IPS-NIHi11 (cell line): ENCODE measurements around the gene TENT4B.
"Not testable (repeated sequence)": the region's sequence is repeated elsewhere in the genome, so short reads cannot be mapped to it uniquely, and the experiment has no call there.

Experiments
- DNase-seq: peaks from one replicate; pipeline ENCODE4 v3.0.0; 2012; ENCODE audit warnings: mixed read lengths, low spot score

The TENT4B gene

GRCh38 chr16:50152807-50153595, at the start of gene TENT4B:
TENT4B (plus strand) TSS chr16:50153306; CDS start chr16:50153622, 316 bp downstream.
- DNase-seq = peak; percentile 98

- no peak for DNase-seq
Measured at GRCh38 chr16:50103764-50104163, 49.3 kb upstream of the TENT4B start.

- no peak for DNase-seq
Measured at GRCh38 chr16:50114357-50115129, 38.6 kb upstream of the TENT4B start.

- no peak for DNase-seq
Measured at GRCh38 chr16:50120711-50121110, 32.4 kb upstream of the TENT4B start.

GRCh38 chr16:50121278-50121677, 31.8 kb upstream of the TENT4B start:
- no peak for DNase-seq

- no peak for DNase-seq
Measured at GRCh38 chr16:50121721-50122445, 31.2 kb upstream of the TENT4B start.

GRCh38 chr16:50123417-50123816, 29.7 kb upstream of the TENT4B start:
- DNase-seq = no peak

GRCh38 chr16:50124769-50125168, 28.3 kb upstream of the TENT4B start:
- no peak for DNase-seq

- DNase-seq = no peak
Measured at GRCh38 chr16:50126183-50126582, 26.9 kb upstream of the TENT4B start.

- DNase-seq = not testable (repeated sequence)
Measured at GRCh38 chr16:50132571-50132970, 20.5 kb upstream of the TENT4B start.

- DNase-seq = no peak
Measured at GRCh38 chr16:50133214-50133613, 19.9 kb upstream of the TENT4B start.

GRCh38 chr16:50136399-50136798, 16.7 kb upstream of the TENT4B start:
- no peak for DNase-seq

- no peak for DNase-seq
Measured at GRCh38 chr16:50137268-50137667, 15.8 kb upstream of the TENT4B start.

- DNase-seq = no peak
Measured at GRCh38 chr16:50139580-50139979, 13.5 kb upstream of the TENT4B start.

GRCh38 chr16:50144211-50144610, 8.9 kb upstream of the TENT4B start:
- no peak for DNase-seq

GRCh38 chr16:50146479-50147435, 6.3 kb upstream of the TENT4B start:
- no peak for DNase-seq

- DNase-seq = no peak
Measured at GRCh38 chr16:50151322-50151721, 1.8 kb upstream of the TENT4B start.

- DNase-seq = no peak
Measured at GRCh38 chr16:50151756-50152155, 1.4 kb upstream of the TENT4B start.

- no peak for DNase-seq
Measured at GRCh38 chr16:50152351-50152806, 727 bp upstream of the TENT4B start.

- DNase-seq = peak; percentile 58
Measured at GRCh38 chr16:50153596-50154419, 702 bp downstream of the TENT4B start.
